ENCODE data around the gene CTXN3.

- no peak for TF ChIP-seq CTCF (IDR thresholded peaks at IDR 0.05)
- TF ChIP-seq POLR2A (IDR thresholded peaks at IDR 0.05), result no peak
These were observed 51.4 kb downstream of the CTXN3 start for GRCh38 chr5:127700237-127700766.
